Adrenal gland (tissue), 5 donors: ENCODE measurements around the gene CTNNBIP1.

Source experiments
- POLR2A ChIP-seq, 2 donors: fragments of 450-650 bp; IDR thresholded peaks; one replicate each; pipeline ENCODE4 v1.6.1; 2017; ENCODE audit warnings: antibody characterized with exemption in 2 of 2, mild to moderate bottlenecking in 2 of 2, moderate library complexity in 1 of 2
- TF ChIP-seq, protein P1 (sequence below), 6 experiments: fragments of 450-650 bp in 4 of 6; fragments of 200-600 bp in 2 of 6; sonication (generic) in 1 of 6; IDR thresholded peaks; 1 replicate in 5 of 6; 2 replicates in 1 of 6; pipeline versions ENCODE4 v1.5.1 to v1.8.0; 2016 to 2021; ENCODE audit warnings: antibody characterized with exemption in 6 of 6, mild to moderate bottlenecking in 2 of 6, moderate library complexity in 1 of 6
- donor health status: DM: no; HTN: no; CAD: no.

GRCh38 chr1:9957726-9958125, 47.7 kb upstream of the CTNNBIP1 start:
- TF ChIP-seq, protein P1, sequence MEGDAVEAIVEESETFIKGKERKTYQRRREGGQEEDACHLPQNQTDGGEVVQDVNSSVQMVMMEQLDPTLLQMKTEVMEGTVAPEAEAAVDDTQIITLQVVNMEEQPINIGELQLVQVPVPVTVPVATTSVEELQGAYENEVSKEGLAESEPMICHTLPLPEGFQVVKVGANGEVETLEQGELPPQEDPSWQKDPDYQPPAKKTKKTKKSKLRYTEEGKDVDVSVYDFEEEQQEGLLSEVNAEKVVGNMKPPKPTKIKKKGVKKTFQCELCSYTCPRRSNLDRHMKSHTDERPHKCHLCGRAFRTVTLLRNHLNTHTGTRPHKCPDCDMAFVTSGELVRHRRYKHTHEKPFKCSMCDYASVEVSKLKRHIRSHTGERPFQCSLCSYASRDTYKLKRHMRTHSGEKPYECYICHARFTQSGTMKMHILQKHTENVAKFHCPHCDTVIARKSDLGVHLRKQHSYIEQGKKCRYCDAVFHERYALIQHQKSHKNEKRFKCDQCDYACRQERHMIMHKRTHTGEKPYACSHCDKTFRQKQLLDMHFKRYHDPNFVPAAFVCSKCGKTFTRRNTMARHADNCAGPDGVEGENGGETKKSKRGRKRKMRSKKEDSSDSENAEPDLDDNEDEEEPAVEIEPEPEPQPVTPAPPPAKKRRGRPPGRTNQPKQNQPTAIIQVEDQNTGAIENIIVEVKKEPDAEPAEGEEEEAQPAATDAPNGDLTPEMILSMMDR (IDR thresholded peaks at IDR 0.05) = no peak
- TF ChIP-seq POLR2A (IDR thresholded peaks at IDR 0.05) = no peak
